Aorta (tissue), 5 donors: Measurements from ENCODE around the gene SSBP1. TPM values are rescaled to one million over a fixed set of nuclear protein-coding genes. Genes with fewer than 3 reads are reported as not detected.

Source experiments
- ATAC-seq: fragments of 200-7000 bp; cut with Tn5 transposase; one replicate; pipeline ENCODE4 v1.9.1; 2022; ENCODE audit warnings: moderate library complexity; ENCODE audit not compliant: low FRiP score
- DNase-seq, 2 donors: peaks; one replicate each; pipeline ENCODE4 v3.0.0-alpha.2; 2020
- H3K27ac ChIP-seq, 2 donors: one replicate each; pipeline ENCODE4 v1.5.1; 2013; ENCODE audit warnings: low read length in 2 of 2, mild to moderate bottlenecking in 2 of 2, moderate library complexity in 2 of 2, control low read depth in 1 of 2, inconsistent platforms in 1 of 2, low read depth in 1 of 2
- H3K27me3 ChIP-seq, 2 donors: one replicate each; pipeline ENCODE4 v1.6.1; 2013; ENCODE audit warnings: control low read depth in 1 of 2, low read length in 1 of 2, mild to moderate bottlenecking in 1 of 2, moderate library complexity in 1 of 2; ENCODE audit not compliant: insufficient read depth in 2 of 2, control insufficient read depth in 1 of 2
- H3K36me3 ChIP-seq, 2 donors: one replicate each; pipeline ENCODE4 v1.6.1; 2013; ENCODE audit warnings: control low read depth in 1 of 2, low read length in 1 of 2, mild to moderate bottlenecking in 1 of 2; ENCODE audit not compliant: insufficient read depth in 2 of 2, control insufficient read depth in 1 of 2
- H3K4me1 ChIP-seq, 2 donors: one replicate each; pipeline ENCODE4 v1.6.1; 2013; ENCODE audit warnings: low read length in 2 of 2, control low read depth in 1 of 2, mild to moderate bottlenecking in 1 of 2, moderate library complexity in 1 of 2; ENCODE audit not compliant: insufficient read depth in 2 of 2, control insufficient read depth in 1 of 2
- H3K4me3 ChIP-seq, 2 donors: one replicate each; pipeline ENCODE4 v1.5.1; 2013; ENCODE audit warnings: low read length in 2 of 2, control low read depth in 1 of 2, mild to moderate bottlenecking in 1 of 2
- H3K9me3 ChIP-seq: one replicate; pipeline ENCODE4 v1.6.1; 2013; ENCODE audit warnings: mild to moderate bottlenecking, low read length; ENCODE audit not compliant: control insufficient read depth
- WGBS, 2 donors: extraction: QIAGEN DNeasy Blood & Tissue Kit; methylation state at CpG; one replicate each; pipeline ENCODE4 v1.1.7; 2013; 5-methylcytosine and 5-hydroxymethylcytosine counted together
- intact Hi-C, 2 donors: fragments of 100-400 bp; cut with DNase I; formaldehyde crosslinking; loops; one replicate each; pipeline versions ENCODE4 v1.14.2 to v1.15.0; 2022
- polyA plus RNA-seq, 2 donors: library from polyadenylated mRNA; stranded (reverse); fragments of 200-250 nt; gene quantifications; one replicate each; pipeline ENCODE4 v1.2.3, GENCODE V29; 2013
- total RNA-seq, 2 donors: library from RNA; stranded (reverse); fragmentation: NEBNext Ultra II Directional; extraction: Animal tissue kit (Norgen Biotek cat#: 25700); gene quantifications; one replicate each; pipeline ENCODE4 v1.2.1, GENCODE V29; 2021
- donor health status: healthy with polysubstance abuse.
- donor health status: Bipolar disorder and iron deficiency.
- donor health status: DM: no; HTN: no; CAD: no.
- donor health status: DM: no; HTN: no; CAD: no.
- donor health status: DM: yes; HTN: yes; CAD: no.

Gene SSBP1
- total and polyA plus RNA-seq, 4 donors, result 72.1 to 162 (median 117) TPM

DNA sequence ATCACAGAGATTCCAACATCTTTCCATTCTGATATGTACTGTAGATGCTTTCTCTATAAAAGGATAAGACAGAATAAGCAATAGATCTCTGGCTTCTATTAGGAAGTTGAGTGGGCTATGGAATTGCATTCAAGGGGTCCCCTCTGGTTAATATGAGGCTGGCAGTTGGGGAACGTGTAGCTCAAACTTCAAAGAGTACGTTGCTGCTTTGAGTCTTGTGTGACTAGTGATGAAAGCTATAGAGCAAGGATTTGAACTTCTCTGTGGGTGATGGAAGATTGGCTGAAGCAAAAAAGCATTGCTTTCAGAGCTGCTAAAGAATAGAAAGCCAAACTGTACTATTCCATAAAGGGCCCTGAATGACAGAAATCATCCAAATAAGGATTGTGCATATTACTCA, 23.6 kb upstream of the SSBP1 start:
- intact Hi-C loops, result no loop called here
- DNase-seq (no peak), ATAC-seq (no peak)
- H3K27me3 ChIP-seq, result no peaks in the 10 kb centered on the region
- no peaks in the 10 kb centered on the region for H3K9me3 ChIP-seq
- H3K36me3 ChIP-seq, result peaks cover 0 to 3% of the 10 kb centered on the region in 2 donors
- H3K27ac ChIP-seq, result no peak overlapping the region
- no peaks in the 10 kb centered on the region for H3K4me1 ChIP-seq
- H3K4me3 ChIP-seq, result no peak overlapping the region
- WGBS, 2 donors, result 74 to 80% methylated on average over 2 of the region's 2 CpGs

DNA sequence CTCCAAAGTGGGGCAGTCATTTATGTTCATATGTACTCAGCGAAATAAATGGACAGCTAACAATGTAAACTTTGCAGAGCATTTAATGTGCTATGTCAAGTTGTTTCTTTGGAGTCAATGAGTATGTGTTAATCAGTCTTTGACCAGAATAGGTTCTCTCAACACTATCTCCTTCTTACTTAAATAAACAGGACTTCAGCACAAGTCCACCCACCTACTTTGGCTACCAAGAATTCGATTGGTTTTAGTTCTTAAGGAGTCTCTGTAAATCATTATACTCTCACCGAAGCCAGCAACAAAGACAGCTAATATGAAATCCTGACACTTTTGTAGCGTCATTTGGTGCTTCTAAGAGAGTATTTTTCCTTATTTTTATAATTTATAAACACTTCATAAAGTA, 23.1 kb upstream of the SSBP1 start:
- H3K27me3 ChIP-seq, result no peaks in the 10 kb centered on the region
- ATAC-seq, result no peak
- no peaks in the 10 kb centered on the region for H3K9me3 ChIP-seq
- intact Hi-C loops, result no loop called here
- H3K4me1 ChIP-seq, result no peaks in the 10 kb centered on the region
- no peak overlapping the region for H3K4me3 ChIP-seq
- no peak overlapping the region for H3K27ac ChIP-seq
- no peaks in the 10 kb centered on the region for H3K36me3 ChIP-seq
- 68 to 70% methylated on average over 4 of the region's 4 CpGs for WGBS, 2 donors
- no peak for DNase-seq

DNA sequence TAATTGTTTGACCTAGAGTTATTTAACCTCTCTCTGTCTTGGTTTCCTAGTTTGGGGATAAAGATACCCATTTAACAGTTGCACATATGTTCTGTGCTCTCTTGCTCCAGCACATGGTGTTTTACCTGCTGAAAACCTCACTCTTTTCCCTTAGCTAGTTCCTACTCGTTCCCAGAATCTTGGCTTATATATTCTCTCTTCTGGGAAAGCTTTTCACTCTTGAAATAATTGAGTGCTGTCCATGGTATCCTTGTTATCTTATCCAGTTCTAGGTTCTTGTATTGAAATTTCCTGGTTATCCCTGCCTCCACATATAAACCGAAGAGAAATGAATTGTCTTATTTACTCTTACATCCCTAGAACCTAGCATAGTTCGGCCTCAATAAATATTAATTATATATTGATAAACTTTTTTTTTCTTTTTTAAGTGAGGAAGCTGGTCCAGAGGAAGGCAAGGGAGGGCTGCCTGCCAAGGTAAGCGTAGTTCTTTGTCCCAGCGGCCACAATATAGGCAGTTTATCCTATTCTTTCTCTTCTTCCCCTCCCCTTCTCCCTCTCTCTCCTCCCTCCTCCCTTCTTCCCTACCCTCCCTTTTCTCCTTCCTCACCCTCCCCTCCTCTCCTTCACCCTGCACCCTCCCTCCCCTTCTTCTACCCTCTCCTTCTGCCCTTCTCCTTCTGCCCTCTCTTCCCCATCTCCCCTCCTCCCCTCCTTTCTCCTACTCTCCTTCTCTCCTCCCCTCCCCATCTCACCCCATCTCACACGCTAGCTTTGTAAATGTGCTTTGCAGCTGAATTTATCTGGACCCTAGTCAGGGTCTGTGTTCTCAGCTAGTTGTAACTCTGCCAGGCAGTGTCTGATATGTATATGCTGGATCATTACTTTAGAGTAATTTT, 22.1 kb upstream of the SSBP1 start:
- intact Hi-C loops, result no loop called here

GRCh38 chr7:141717450-141717849, 20.7 kb upstream of the SSBP1 start:
- WGBS, 2 donors, result 94 to 96% methylated on average over 1 of the region's 1 CpG
- no peak overlapping the region for H3K27ac ChIP-seq
- H3K4me3 ChIP-seq, result no peak overlapping the region
- H3K36me3 ChIP-seq, result no peaks in the 10 kb centered on the region
- H3K9me3 ChIP-seq, result no peaks in the 10 kb centered on the region
- H3K27me3 ChIP-seq, result no peaks in the 10 kb centered on the region
- intact Hi-C loops, result no loop called here
- DNase-seq, result no peak
- H3K4me1 ChIP-seq, result no peaks in the 10 kb centered on the region
- ATAC-seq, result no peak

More for the DNA sequence above, 22.1 kb upstream of the SSBP1 start:
- Histone ChIP-seq H3K36me3 (no peaks in the 10 kb centered on the region), H3K27ac (no peak overlapping the region), H3K4me3 (no peak overlapping the region), H3K9me3 (no peaks in the 10 kb centered on the region), H3K27me3 (no peaks in the 10 kb centered on the region), H3K4me1 (no peaks in the 10 kb centered on the region)
- WGBS, 2 donors, result 53 to 63% methylated on average over 6 of the region's 6 CpGs
- DNase-seq, result no peak
- no peak for ATAC-seq

GRCh38 chr7:141722529-141722928, 15.6 kb upstream of the SSBP1 start:
- Histone ChIP-seq H3K27me3 (no peaks in the 10 kb centered on the region), H3K27ac (no peak overlapping the region), H3K9me3 (no peaks in the 10 kb centered on the region), H3K4me3 (no peak overlapping the region), H3K4me1 (no peaks in the 10 kb centered on the region), H3K36me3 (peaks cover 0 to 1% of the 10 kb centered on the region in 2 donors)
- no peak for DNase-seq
- intact Hi-C loops, result no loop called here
- WGBS, 2 donors, result 86 to 93% methylated on average over 2 of the region's 2 CpGs
- ATAC-seq, result no peak

DNA sequence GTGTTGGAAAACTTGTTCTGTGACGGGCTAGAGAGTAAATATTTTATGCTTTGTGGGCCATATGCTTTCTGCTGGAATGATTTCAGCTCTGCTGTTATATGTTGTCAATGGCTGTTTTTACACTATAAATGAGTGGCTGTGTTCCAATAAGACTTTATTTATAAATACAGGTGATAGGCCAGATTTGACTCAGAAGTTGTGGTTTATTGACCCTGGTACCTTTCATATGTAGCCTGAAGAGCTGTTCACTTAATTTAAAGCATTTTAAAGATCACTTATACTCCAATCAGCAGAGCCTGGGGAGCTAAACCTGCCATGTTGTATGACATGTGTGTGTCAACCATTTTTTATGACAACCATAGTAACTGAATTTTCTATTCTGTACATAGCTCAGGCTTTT, 9.1 kb upstream of the SSBP1 start:
- H3K4me1 ChIP-seq, result peaks cover 0 to 2% of the 10 kb centered on the region in 2 donors
- no peaks in the 10 kb centered on the region for H3K27me3 ChIP-seq
- WGBS, 2 donors, result 93 to 95% methylated on average over 1 of the region's 1 CpG
- no peak for ATAC-seq
- no peak overlapping the region for H3K27ac ChIP-seq
- DNase-seq, result no peak
- H3K9me3 ChIP-seq, result no peaks in the 10 kb centered on the region
- no peak overlapping the region for H3K4me3 ChIP-seq
- intact Hi-C loops, result no loop called here
- H3K36me3 ChIP-seq, result peaks cover 0 to 1% of the 10 kb centered on the region in 2 donors

- Histone ChIP-seq H3K27ac (no peak overlapping the region), H3K36me3 (no peaks in the 10 kb centered on the region), H3K4me3 (no peak overlapping the region), H3K9me3 (no peaks in the 10 kb centered on the region), H3K27me3 (no peaks in the 10 kb centered on the region), H3K4me1 (peaks cover 0 to 2% of the 10 kb centered on the region in 2 donors)
- intact Hi-C loops, result loop anchor here in 1 of 2 donors (10.0 kb wide), 2 partner anchors 177 to 717 kb away; partner anchors contain the start of genes AGK and MRPS33
- no peak for DNase-seq
- no peak for ATAC-seq
- 77 to 82% methylated on average over 22 to 24 of the region's 24 CpGs for WGBS, 2 donors
Observed at GRCh38 chr7:141731476-141732149, 6.5 kb upstream of the SSBP1 start.

GRCh38 chr7:141737118-141737835, 881 bp upstream of the SSBP1 start:
- Histone ChIP-seq H3K9me3 (no peaks in the 10 kb centered on the region), H3K36me3 (peaks cover 0 to 4% of the 10 kb centered on the region in 2 donors), H3K4me3 (peak overlapping the region; percentile 31 to 49), H3K27me3 (no peaks in the 10 kb centered on the region), H3K27ac (peak overlapping the region in 1 of 2 donors; percentile 10), H3K4me1 (peaks cover 0 to 2% of the 10 kb centered on the region in 2 donors)
- ATAC-seq, result no peak
- intact Hi-C loops, result loop anchor here (5.0 to 10.0 kb wide), 4 partner anchors 35 to 722 kb away; partner anchors contain the start of genes AGK (in 1 of the 2), DENND11 (in 1 of the 2) and MRPS33 (in 1 of the 2)
- 70 to 71% methylated on average over 11 of the region's 11 CpGs for WGBS, 2 donors
- DNase-seq, result no peak
